Stomach smooth muscle (tissue), 2 donors: ENCODE measurements around the gene KSR2.
"Not testable (repeated sequence)": the region's sequence is repeated elsewhere in the genome, so short reads cannot be mapped to it uniquely, and the experiment has no call there.

Experiments
- H3K27ac ChIP-seq: one replicate; pipeline ENCODE4 v1.7.0; 2013; ENCODE audit warnings: mild to moderate bottlenecking, low read length, inconsistent platforms
- H3K27me3 ChIP-seq, 2 donors: one replicate each; pipeline ENCODE4 v1.7.0; 2013; ENCODE audit warnings: low read length in 2 of 2; ENCODE audit not compliant: insufficient read depth in 2 of 2, control insufficient read depth in 1 of 2
- H3K36me3 ChIP-seq, 2 donors: one replicate each; pipeline ENCODE4 v1.7.0; 2013; ENCODE audit warnings: low read length in 2 of 2; ENCODE audit not compliant: control insufficient read depth in 2 of 2, insufficient read depth in 2 of 2
- H3K4me1 ChIP-seq: one replicate; pipeline ENCODE4 v1.7.0; 2013; ENCODE audit warnings: low read length; ENCODE audit not compliant: control insufficient read depth, insufficient read depth
- H3K4me3 ChIP-seq, 2 donors: one replicate each; pipeline ENCODE4 v1.7.0; 2013; ENCODE audit warnings: low read length in 2 of 2
- H3K9ac ChIP-seq, 2 donors: one replicate each; pipeline ENCODE4 v1.7.0; 2013; ENCODE audit warnings: low read length in 2 of 2, mild to moderate bottlenecking in 1 of 2
- H3K9me3 ChIP-seq, 2 donors: one replicate each; pipeline ENCODE4 v1.7.0; 2013; ENCODE audit warnings: low read length in 2 of 2; ENCODE audit not compliant: control insufficient read depth in 2 of 2
- donor health status: healthy.
- donor health status: Pancreatic carcinoma.

KSR2 gene

DNA sequence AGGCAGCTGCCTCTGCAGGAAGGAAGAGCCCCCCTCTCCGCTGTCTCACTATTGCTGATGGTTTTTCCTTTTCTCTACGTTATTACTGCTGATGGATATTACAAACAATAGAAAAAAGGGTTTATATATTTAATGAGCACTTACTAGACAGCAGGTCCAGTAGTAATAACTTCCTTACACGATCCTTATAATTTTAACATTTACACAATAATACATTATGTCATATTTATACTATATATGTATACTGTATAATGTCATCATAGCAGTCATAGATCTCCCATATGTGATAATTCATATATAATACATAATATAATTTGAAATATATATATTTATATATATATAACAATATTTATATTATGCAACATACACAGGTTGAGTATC, 92.4 kb downstream of the KSR2 start:
- no peak overlapping the region for H3K4me3 ChIP-seq

GRCh38 chr12:117875744-117876435, 92.9 kb downstream of the KSR2 start:
- Histone ChIP-seq H3K4me1 (peaks cover 5% of the 10 kb centered on the region), H3K27ac (no peak overlapping the region), H3K9ac (no peak overlapping the region), H3K4me3 (no peak overlapping the region), H3K36me3 (no peaks in the 10 kb centered on the region), H3K27me3 (peaks cover 2 to 11% of the 10 kb centered on the region in 2 donors), H3K9me3 (no peaks in the 10 kb centered on the region)

More for the DNA sequence above, 92.4 kb downstream of the KSR2 start:
- Histone ChIP-seq H3K9me3 (no peaks in the 10 kb centered on the region), H3K27ac (no peak overlapping the region), H3K4me1 (peaks cover 5% of the 10 kb centered on the region), H3K36me3 (no peaks in the 10 kb centered on the region), H3K9ac (no peak overlapping the region), H3K27me3 (peaks cover 2 to 11% of the 10 kb centered on the region in 2 donors)

DNA sequence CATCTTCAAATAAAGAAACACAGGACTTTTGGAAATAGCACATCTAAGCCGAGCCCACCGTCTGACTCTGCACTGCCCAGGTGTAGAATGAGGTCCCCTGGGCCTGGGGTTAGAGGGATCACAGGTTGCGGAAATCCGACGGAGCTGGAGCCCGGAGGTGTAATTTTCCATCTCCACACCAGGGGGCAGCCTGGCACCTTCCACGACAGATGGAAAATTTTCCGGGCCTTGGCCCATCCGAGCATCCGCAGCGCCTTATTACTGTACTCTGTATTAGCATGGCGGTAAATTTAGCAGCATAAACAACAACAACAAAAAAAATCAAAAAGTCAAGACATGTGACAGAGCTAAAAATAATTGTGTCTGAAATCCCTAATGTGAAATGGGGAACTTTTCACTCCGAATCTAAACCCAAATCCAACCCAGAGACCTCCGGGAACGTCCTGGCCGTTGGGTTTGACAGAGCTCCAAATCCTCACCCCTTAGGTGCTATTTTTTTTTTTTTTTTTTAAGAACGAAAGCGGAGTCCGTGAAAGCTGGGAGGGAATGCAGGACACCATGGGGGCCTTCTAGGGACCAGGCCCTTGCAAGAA, 93.9 kb downstream of the KSR2 start:
- H3K36me3 ChIP-seq = no peaks in the 10 kb centered on the region
- no peaks in the 10 kb centered on the region for H3K9me3 ChIP-seq
- peaks cover 5% of the 10 kb centered on the region for H3K4me1 ChIP-seq
- no peak overlapping the region for H3K9ac ChIP-seq
- H3K27ac ChIP-seq = no peak overlapping the region
- peaks cover 2 to 11% of the 10 kb centered on the region in 2 donors for H3K27me3 ChIP-seq
- H3K4me3 ChIP-seq = no peak overlapping the region

DNA sequence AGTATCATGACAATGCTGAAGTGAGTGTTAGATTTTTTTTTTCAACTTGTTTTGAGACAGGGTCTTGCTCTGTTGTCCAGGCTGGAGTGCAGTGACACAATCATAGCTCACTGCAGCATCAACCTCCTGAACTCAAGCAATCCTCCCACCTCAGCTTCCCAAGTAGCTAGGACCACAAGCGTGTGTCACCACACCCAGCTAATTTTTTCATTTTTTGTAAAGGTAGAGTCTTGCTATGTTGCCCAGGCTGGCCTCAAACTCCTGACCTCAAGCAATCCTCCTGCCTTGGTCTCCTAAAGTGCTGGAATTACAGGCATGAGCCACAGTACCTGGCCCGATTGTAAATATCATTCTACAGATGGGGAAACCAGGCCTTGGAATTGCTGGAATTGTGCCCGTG, 94.6 kb downstream of the KSR2 start:
- not testable (repeated sequence) for H3K4me1 ChIP-seq, H3K4me3 ChIP-seq, H3K9me3 ChIP-seq, H3K9ac ChIP-seq, H3K36me3 ChIP-seq, H3K27ac ChIP-seq
- peaks cover 2 to 11% of the 10 kb centered on the region in 2 donors for H3K27me3 ChIP-seq

DNA sequence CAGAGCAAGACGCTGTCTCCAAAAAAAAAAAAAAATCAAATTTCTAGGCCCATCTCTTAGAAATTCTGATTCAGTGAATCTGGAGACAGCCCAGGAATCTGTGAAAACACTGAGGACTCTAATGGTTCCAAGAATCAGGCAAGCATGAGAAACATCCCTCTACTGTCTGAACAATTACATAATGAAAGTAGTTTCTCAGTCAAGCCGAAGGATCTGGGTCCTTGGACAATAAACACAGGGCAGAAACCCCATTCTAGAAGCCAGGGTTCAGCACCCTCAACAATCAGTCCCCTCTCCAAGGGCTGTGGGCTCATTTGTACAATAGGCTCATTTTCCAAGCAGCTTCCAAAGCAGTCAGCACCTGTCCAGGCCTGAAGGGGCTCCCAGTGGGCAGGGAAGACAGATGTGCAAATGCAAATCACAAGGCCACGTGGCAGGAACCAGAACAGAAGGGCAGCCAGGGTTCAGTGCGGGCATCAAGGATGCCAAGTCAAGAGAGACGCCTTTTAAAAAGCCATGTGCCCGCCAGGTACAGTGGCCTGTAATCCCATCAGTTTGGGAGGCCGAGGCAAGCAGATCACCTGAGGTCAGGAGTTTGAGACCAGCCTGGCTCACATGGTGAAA, 96.1 kb downstream of the KSR2 start:
- H3K4me1 ChIP-seq = peaks cover 5% of the 10 kb centered on the region
- no peak overlapping the region for H3K4me3 ChIP-seq
- no peak overlapping the region for H3K9ac ChIP-seq
- H3K36me3 ChIP-seq = no peaks in the 10 kb centered on the region
- no peaks in the 10 kb centered on the region for H3K9me3 ChIP-seq
- H3K27ac ChIP-seq = no peak overlapping the region
- peaks cover 2 to 9% of the 10 kb centered on the region in 2 donors for H3K27me3 ChIP-seq

DNA sequence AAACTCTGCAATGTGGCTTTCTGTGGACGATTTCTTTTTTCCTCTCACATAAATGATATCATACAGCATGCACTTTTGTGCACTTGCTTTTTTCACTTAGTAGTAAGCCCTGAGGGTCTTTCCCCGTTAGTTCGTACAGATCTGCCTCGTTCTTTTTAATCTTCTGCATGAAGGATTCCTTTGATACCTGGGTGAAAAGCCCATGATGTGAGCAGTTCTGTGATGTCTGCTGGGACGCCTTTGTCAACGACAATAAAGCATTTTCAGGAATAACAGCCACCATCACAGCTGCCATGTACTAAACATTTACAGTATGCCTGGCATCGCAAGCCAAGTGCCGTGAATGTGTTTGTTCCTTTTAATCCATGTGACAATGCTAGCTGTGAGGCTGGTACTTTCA, 99.2 kb downstream of the KSR2 start:
- H3K36me3 ChIP-seq = no peaks in the 10 kb centered on the region
- H3K9ac ChIP-seq = no peak overlapping the region
- H3K9me3 ChIP-seq = no peaks in the 10 kb centered on the region
- no peak overlapping the region for H3K27ac ChIP-seq
- no peaks in the 10 kb centered on the region for H3K27me3 ChIP-seq
- no peak overlapping the region for H3K4me3 ChIP-seq
- no peaks in the 10 kb centered on the region for H3K4me1 ChIP-seq

DNA sequence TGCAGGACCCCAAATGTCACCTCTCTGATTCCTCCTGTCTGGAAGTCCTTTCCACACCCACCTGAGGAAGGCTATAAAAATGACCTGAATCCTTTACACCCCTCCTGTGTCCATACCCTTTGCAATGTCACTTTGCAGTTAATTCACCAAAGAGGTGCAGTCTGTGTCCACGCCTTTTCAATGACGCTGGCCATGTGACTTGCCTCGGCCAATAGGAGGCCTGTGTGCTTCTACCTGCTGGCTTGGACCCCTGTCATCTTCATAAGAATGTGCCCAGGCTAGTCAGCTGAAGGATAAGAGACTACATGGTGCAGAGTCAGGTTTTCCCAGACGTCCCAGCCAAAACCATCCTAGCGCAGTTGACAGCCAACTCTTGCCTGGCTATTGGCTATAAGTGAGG, 101.4 kb downstream of the KSR2 start:
- Histone ChIP-seq H3K27me3 (peaks cover 0 to 3% of the 10 kb centered on the region in 2 donors), H3K4me1 (no peaks in the 10 kb centered on the region), H3K4me3 (no peak overlapping the region), H3K9ac (no peak overlapping the region), H3K36me3 (no peaks in the 10 kb centered on the region), H3K9me3 (no peaks in the 10 kb centered on the region), H3K27ac (no peak overlapping the region)

DNA sequence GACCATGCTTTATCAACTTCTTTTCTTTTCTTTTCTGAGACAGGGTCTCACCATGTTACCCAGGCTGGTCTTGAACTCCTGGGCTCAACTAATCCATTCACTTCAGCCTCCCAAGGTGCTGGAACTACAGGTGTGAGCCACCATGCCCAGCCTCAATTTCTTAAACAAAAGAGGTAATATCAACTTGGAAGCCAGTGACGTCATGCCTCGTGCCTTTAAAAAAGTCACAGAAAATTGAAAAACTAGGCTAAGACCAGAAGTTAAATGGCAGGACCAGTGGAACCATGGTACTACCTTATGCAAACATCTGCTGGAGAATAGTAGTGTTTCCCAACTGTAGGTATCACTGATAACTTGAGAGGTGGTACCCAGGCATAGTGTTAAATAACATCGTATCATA, 103.3 kb downstream of the KSR2 start:
- Histone ChIP-seq H3K36me3 (no peaks in the 10 kb centered on the region), H3K9me3 (no peaks in the 10 kb centered on the region), H3K27ac (no peak overlapping the region), H3K4me3 (no peak overlapping the region), H3K4me1 (no peaks in the 10 kb centered on the region), H3K27me3 (peaks cover 0 to 3% of the 10 kb centered on the region in 2 donors), H3K9ac (no peak overlapping the region)

DNA sequence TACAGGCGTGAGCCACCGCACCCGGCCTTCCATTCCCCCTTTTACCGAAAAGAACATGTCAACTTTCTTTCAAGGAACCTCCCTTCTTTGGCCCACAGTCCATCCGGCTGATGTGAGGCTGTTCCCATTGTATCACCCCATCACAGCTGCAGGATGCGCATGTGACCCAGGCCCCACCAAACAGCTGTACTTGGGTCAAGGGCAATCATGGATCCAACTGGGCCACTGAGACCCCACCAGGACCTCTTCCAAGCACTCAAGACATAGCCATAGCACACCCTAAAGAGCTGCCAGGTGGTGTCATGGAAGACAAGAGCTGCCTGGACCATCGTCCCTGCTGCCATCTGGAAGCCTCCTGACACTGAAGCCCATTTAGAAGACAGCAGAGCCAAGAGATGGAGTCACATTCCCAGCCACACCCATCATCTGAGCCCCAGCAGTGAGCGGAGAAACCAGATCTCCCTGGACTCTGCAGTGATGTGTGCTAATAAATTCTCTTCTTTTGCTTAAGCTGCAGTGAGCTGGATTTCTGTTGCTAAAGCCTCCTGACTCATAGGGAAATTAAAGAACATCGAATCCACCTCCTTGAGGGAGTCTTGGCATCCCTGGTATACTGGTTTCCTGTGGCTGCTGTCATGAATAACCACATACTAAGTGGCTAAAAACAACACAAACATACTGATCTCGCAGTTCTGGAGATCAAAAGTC, 105.6 kb downstream of the KSR2 start:
- no peak overlapping the region for H3K27ac ChIP-seq

GRCh38 chr12:117861691-117862090, 107.1 kb downstream of the KSR2 start:
- no peaks in the 10 kb centered on the region for H3K36me3 ChIP-seq
- no peak overlapping the region for H3K4me3 ChIP-seq
- no peaks in the 10 kb centered on the region for H3K9me3 ChIP-seq
- no peak overlapping the region for H3K27ac ChIP-seq
- H3K27me3 ChIP-seq = peaks cover 4 to 6% of the 10 kb centered on the region in 2 donors
- H3K9ac ChIP-seq = no peak overlapping the region
- no peaks in the 10 kb centered on the region for H3K4me1 ChIP-seq

More for the DNA sequence above, 105.6 kb downstream of the KSR2 start:
- Histone ChIP-seq H3K9me3 (no peaks in the 10 kb centered on the region), H3K9ac (no peak overlapping the region), H3K4me1 (no peaks in the 10 kb centered on the region), H3K27me3 (peaks cover 0 to 3% of the 10 kb centered on the region in 2 donors), H3K36me3 (no peaks in the 10 kb centered on the region), H3K4me3 (no peak overlapping the region)
